Rectal smooth muscle tissue (tissue), 1 donor: ENCODE measurements around the gene ABT1.
"Not testable (repeated sequence)": the region's sequence is repeated elsewhere in the genome, so short reads cannot be mapped to it uniquely, and the experiment has no call there.

Source experiments
- H3K27ac ChIP-seq: one replicate; pipeline ENCODE4 v1.7.0; 2013; ENCODE audit warnings: low read depth, low read length, inconsistent platforms
- H3K27me3 ChIP-seq: one replicate; pipeline ENCODE4 v1.7.0; 2013; ENCODE audit warnings: low read length; ENCODE audit not compliant: control insufficient read depth, insufficient read depth
- H3K36me3 ChIP-seq: one replicate; pipeline ENCODE4 v1.7.0; 2013; ENCODE audit warnings: low read length; ENCODE audit not compliant: control insufficient read depth, insufficient read depth
- H3K4me1 ChIP-seq: one replicate; pipeline ENCODE4 v1.7.0; 2013; ENCODE audit warnings: low read length; ENCODE audit not compliant: control insufficient read depth, insufficient read depth
- H3K4me3 ChIP-seq: one replicate; pipeline ENCODE4 v1.7.0; 2013; ENCODE audit warnings: low read length
- H3K9ac ChIP-seq: one replicate; pipeline ENCODE4 v1.7.0; 2013; ENCODE audit warnings: low read length

ABT1 gene

DNA sequence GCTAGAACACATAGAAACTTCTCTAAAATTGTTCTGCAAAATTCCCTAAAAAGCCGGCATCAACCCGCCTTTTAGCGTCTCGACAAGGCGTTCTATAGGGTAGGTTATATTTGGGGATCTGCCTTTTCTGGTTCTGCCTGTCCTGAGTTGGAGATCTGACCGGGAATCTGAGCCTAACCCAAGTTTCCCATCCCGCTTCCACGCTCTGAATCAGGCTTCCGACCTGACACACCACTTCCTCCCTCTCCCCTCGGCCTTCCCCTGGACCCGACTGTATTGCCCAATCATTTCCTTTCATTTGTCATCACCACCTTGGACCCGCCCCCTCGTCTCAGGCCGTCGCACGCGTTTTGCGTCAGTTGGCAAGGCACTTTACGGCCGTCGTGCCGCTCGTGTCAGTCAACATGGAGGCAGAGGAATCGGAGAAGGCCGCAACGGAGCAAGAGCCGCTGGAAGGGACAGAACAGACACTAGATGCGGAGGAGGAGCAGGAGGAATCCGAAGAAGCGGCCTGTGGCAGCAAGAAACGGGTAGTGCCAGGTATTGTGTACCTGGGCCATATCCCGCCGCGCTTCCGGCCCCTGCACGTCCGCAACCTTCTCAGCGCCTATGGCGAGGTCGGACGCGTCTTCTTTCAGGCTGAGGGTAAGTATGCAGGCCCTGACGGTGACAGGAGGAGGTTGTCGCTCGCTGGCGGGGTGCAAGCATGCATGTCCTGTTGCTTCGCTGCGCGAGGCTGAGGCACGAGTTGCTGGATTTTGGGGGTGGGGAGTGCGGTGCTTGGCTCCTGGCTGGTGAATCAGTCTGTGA, at the start of gene ABT1:
Gene ABT1, plus strand, starts transcription at position 375 of the 810 bp plus-strand sequence. Its CDS starts 30 bp downstream, at position 405.
- H3K27me3 ChIP-seq, result peaks cover 2% of the 10 kb centered on the region
- H3K27ac ChIP-seq, result peak within 1 kb of the TSS; percentile 77
- H3K4me1 ChIP-seq, result peaks cover 6% of the 10 kb centered on the region
- peak within 1 kb of the TSS; percentile 99 for H3K9ac ChIP-seq
- peaks cover 19% of the 10 kb centered on the region for H3K36me3 ChIP-seq
- peak within 1 kb of the TSS; percentile 87 for H3K4me3 ChIP-seq

DNA sequence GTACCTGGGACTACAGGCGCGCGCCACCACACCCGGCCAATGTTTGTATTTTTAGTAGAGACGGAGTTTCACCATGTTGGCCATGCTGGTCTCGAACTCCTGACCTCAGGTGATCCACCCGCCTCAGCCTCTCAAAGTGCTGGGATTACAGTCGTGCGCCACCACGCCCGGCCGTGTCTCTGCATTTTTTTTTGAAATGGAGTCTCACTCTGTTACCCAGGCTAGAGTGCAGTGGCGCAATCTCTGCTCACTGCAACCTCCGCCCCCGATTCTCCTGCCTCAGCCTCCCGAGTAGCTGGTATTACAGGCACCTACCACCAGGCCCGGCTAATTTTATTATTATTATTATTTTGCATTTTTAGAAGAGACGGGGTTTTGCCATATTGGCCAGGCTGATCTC, 49.4 kb upstream of the ABT1 start:
- not testable (repeated sequence) for H3K36me3 ChIP-seq, H3K4me1 ChIP-seq

DNA sequence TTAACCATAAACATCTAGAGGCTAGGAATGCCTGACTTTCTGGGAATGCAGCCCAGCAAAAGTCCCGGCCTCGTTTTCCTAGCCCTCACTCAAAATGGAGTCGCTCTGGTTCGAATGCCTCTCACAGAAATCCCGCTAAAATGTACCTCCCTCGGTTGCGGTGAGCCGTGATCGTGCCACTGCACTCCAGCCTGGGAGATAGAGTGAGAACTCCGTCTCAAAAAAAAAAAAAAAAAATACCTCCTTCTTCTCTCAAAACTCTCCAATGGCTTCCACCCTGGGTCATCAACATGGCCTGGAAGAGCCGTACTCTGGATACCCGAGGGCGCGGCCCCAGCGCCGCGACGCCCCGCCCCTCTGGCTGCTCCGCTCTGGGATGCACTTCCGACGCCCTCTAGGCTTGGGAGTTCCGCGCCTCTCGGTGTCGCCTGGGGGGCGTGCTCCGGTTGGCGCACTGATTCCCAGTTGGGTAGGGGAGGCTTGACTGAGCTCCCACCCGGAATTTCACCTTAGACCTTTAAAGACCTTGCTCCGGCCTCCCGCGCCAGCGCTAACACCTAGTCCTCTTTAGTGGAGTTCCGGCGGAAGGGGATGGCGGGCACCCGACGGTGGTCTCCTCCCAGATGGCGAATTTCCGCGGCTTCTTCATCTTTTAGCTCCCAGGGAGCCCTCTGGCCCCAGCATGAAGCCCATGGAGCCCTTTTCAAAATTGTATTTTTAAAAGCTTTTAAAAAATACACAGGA, 46.3 kb upstream of the ABT1 start:
- Histone ChIP-seq H3K36me3 (peaks cover 3% of the 10 kb centered on the region), H3K27me3 (no peaks in the 10 kb centered on the region), H3K4me3 (peak overlapping the region; percentile 65), H3K9ac (peak overlapping the region; percentile 14), H3K4me1 (no peaks in the 10 kb centered on the region), H3K27ac (no peak overlapping the region)

More for the DNA sequence above, 49.4 kb upstream of the ABT1 start:
- H3K4me3 ChIP-seq, H3K27ac ChIP-seq, H3K27me3 ChIP-seq, H3K9ac ChIP-seq: not testable (repeated sequence)

DNA sequence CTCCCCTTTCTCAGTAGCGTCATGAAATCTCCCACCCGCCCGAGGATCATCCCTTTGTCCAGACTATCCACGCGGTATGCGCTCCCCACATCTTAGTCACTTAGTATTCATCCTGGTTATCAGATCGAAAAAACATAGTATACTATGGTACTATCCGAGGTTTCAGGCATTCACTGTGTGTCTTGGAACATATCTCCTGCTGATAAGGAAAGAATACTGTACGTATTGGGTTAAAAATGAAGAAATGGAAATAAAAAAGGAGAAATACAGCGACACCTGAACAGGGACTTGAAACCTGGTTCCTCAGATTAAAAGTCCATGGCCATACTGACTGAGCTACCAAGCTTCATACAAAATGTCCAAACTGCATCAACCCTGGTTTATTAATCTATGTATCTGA, 44.5 kb upstream of the ABT1 start:
- Histone ChIP-seq H3K27me3 (no peaks in the 10 kb centered on the region), H3K4me1 (no peaks in the 10 kb centered on the region), H3K27ac (no peak overlapping the region), H3K4me3 (no peak overlapping the region), H3K36me3 (no peaks in the 10 kb centered on the region), H3K9ac (no peak overlapping the region)

DNA sequence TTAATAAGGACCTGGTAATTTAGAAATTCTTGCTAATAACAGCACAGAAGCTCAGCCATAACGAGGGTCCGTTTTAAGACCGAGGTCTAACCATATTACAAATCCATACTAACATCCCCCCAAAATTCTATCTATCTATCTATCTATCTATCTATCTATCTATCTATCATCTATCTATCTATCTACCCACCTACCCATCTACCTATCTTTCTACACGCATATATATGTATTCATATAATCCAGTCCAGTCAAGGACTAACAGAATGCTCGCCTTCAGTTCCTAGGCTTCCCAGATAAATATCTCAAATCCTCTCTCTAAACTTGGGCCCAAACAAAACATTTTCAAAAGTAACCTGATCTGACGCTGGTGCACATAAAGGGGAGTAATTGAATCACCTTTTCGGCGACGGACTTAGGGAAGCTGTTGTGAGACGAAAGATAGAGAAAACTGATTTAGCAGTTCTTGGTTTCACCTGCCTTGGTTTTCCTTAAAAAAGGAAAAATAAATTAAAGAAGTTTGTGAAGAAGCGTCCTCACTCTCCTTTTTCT, 44.0 kb upstream of the ABT1 start:
- Histone ChIP-seq H3K36me3 (no peaks in the 10 kb centered on the region), H3K4me1 (no peaks in the 10 kb centered on the region), H3K4me3 (peak overlapping the region; percentile 58), H3K27ac (no peak overlapping the region), H3K9ac (no peak overlapping the region), H3K27me3 (no peaks in the 10 kb centered on the region)

DNA sequence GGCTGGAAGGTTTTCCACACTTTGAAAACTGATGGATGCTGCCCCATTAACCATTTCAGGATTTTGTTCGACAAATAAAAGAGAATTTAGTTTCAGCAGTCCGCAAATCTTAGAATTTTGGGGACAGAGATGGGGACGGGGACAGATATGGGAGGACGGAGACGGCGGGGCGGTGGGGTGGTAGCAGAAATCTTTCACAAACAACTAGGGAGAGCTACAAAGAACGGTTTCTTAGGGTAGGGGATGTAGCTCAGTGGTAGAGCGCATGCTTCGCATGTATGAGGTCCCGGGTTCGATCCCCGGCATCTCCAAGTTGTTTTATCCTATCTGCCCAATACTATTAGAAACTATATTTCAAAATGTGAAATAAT, 43.5 kb upstream of the ABT1 start:
- H3K27me3 ChIP-seq, result no peaks in the 10 kb centered on the region
- peak overlapping the region; percentile 51 for H3K27ac ChIP-seq
- H3K9ac ChIP-seq, result no peak overlapping the region
- H3K4me1 ChIP-seq, result no peaks in the 10 kb centered on the region
- H3K36me3 ChIP-seq, result no peaks in the 10 kb centered on the region
- peak overlapping the region; percentile 58 for H3K4me3 ChIP-seq

DNA sequence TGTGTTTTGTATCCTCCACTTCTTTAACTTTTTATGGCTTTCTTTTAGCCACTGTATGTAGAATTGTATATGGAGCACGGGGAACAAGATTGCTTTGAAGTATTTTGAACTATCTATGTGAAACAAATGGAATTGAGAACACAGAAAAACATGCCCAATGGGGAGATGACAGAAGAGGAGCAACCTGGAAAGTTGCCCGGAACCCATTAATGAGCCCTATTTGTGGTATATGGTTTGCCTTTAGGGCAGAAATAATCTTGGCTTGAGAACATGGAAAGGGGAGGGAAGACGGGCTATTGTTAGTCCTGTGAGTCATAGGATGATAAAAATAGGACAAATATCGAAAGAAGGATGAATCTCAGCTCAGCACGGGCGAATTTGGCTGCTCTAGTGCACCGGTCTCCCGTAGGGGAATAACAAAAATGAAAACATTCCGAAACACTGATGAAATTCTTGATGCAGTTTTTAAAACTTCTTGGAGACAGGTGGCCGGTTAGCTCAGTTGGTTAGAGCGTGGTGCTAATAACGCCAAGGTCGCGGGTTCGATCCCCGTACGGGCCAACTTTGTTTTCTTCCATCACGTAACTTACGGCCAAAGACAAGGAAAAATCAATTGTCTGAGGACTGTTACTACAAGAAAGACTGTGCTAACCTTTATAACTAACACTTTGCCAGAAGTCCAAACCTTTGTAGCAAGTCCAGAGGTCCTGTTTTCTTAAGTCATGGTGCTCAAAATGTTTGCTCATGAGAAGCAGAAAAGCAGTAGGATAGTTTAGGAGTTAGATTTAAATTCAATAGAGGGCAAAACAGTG, 42.9 kb upstream of the ABT1 start:
- Histone ChIP-seq H3K27me3 (no peaks in the 10 kb centered on the region), H3K27ac (peak overlapping the region; percentile 51), H3K4me3 (peak overlapping the region; percentile 58), H3K9ac (no peak overlapping the region), H3K4me1 (no peaks in the 10 kb centered on the region), H3K36me3 (no peaks in the 10 kb centered on the region)

DNA sequence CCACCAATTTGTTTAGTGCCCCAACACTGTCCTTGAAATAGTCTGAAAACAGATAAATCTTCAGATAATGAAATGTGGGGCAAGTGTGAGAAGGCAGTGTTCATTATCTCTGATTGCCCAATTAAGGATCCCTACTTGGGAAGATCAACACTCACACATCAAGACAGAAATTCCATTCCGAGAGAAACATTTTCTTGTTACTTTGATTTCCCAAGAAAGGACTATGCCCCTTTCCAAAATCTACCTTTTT, 42.4 kb upstream of the ABT1 start:
- no peak overlapping the region for H3K9ac ChIP-seq
- no peaks in the 10 kb centered on the region for H3K4me1 ChIP-seq
- no peaks in the 10 kb centered on the region for H3K36me3 ChIP-seq
- H3K27me3 ChIP-seq, result no peaks in the 10 kb centered on the region
- peak overlapping the region; percentile 17 for H3K27ac ChIP-seq
- H3K4me3 ChIP-seq, result peak overlapping the region; percentile 58

DNA sequence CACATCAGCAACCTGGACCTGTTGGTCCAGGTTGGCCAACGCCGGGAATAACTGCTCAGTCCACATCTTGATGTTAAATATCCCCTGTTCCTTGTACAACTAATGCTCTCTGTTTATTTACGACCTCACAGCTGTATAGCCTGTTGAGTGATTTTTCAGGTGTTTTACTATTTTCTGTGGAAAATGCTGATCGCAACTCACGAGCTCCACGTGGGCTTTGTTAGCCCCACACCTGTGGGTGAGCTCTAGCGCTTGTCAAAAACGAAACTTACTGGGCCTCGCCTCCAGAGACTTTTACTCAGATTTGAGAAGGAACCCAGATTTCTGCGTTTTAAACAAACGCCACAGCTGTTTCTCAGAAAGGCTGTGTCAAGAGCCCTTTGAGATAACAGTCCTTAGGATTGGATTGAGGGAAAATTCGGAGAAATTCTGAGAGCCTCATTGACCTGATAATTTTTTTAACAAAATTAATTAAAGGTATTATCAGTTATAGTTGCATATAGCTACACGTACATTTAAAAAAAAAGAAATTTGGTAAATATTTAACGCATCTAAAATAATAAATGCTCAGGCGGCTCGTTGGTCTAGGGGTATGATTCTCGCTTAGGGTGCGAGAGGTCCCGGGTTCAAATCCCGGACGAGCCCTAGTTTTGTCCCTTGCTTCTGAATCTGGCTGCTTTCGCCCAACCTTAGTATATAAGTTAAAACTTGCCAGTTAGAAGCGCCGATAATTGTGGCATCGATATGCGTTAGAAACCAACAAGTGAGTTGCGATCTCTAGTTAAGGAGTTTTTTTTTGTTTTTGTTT, 41.9 kb upstream of the ABT1 start:
- Histone ChIP-seq H3K27ac (peak overlapping the region; percentile 17), H3K9ac (no peak overlapping the region), H3K36me3 (no peaks in the 10 kb centered on the region), H3K4me1 (no peaks in the 10 kb centered on the region), H3K27me3 (no peaks in the 10 kb centered on the region), H3K4me3 (peak overlapping the region; percentile 58)

DNA sequence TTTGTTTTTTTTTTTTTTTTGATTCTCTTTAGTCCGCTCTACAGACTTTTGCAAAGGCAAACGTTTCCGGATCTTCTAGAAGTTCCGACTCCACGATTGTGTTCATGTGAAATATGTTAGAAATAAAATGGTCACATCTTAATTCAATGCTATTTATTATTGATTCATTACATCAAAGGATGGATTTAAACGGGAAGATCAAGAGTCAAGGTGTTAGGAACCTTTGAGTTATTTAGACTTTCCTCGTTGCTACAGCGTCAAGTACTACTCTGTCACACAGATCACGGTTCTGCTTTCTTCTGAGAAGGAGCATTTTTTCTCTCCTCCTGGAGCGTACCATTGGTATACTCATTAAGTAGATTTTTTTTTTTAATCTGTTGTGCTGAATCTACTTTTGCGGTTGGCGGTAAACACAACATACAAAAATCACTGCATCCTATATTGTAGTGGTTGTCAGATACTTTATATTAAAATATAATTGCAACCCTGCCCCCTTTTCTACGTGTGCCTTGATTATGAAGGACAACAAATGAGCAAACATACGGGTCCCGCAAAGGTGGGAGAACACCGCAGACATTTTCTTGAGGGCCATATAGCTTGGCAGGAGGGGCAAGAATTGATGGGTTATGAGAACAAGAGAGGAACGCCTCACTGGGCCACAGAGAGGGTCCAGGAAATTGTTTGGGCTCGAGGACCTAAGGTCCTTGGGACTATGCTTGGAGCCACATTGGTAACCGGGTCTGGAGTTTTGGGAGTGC, 41.1 kb upstream of the ABT1 start:
- no peak overlapping the region for H3K27ac ChIP-seq
- H3K36me3 ChIP-seq, result no peaks in the 10 kb centered on the region
- no peaks in the 10 kb centered on the region for H3K27me3 ChIP-seq
- no peak overlapping the region for H3K9ac ChIP-seq
- no peak overlapping the region for H3K4me3 ChIP-seq
- H3K4me1 ChIP-seq, result no peaks in the 10 kb centered on the region

DNA sequence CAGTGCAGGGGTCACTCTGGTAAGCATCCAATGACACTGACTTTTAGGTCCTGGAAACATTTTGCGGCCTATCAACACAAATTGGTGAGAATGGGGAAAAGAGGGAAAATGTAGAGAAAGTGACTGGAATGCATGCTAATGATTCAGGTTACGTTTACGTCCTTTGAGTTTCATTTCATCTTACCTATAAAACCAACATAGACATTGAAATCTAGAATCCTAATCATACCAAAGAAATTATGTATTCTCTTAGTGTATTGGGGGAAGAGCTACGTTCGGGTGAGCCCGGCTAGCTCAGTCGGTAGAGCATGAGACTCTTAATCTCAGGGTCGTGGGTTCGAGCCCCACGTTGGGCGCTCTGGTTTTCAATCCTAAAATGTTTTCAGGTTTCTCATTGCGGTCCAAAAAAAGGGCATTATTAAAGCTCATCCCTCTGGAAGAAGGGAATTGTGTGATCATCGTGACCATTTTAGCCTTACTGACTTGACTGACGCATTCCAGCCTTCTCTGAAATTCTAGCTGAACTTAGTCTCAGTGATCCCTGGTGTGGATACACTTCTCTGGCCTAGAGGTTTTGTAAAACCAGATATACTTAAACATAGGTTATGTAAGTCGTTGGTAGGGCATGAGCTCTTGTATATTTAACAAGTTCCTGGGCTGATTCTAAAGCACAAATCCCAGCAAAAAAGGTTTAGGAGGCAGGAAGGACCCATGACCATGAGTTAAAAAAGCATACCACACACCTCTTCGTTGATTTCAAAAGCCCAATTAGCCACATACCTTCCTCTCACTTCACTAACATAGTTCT, 40.3 kb upstream of the ABT1 start:
- H3K4me1 ChIP-seq, result no peaks in the 10 kb centered on the region
- H3K27ac ChIP-seq, result no peak overlapping the region
- no peak overlapping the region for H3K9ac ChIP-seq
- H3K36me3 ChIP-seq, result no peaks in the 10 kb centered on the region
- H3K4me3 ChIP-seq, result no peak overlapping the region
- H3K27me3 ChIP-seq, result no peaks in the 10 kb centered on the region
